Osteoblast (primary cell): Measurements from ENCODE around the gene MTR. TPM values are rescaled to one million over a fixed set of nuclear protein-coding genes. Genes with fewer than 3 reads are reported as not detected.

Experiments
- total RNA-seq: library from RNA; depleted of rRNA; stranded (reverse); fragments of >200 nt; gene quantifications from 2 replicates; pipeline ENCODE4 v1.2.3, GENCODE V29; 2012

MTR gene
- total RNA-seq, 1 donor = 30.0 TPM

Other genes with a start within 250 kb of the MTR start
- gene HEATR1, start 190.8 kb upstream of the MTR start, total RNA-seq = 34.2 and 39.4 TPM in 2 replicates
- not detected in 2 replicates for gene ACTN2, start 108.8 kb upstream of the MTR start, total RNA-seq
- not detected in 2 replicates for gene MT1HL1, start 209.1 kb downstream of the MTR start, total RNA-seq
- gene RYR2, start 246.9 kb downstream of the MTR start, total RNA-seq = not detected in 2 replicates